CD4-positive, alpha-beta T cell treated with Interleukin-4 for 4 hours (primary cell): ENCODE data around the gene ENTPD8.
"Not testable (repeated sequence)": the region's sequence is repeated elsewhere in the genome, so short reads cannot be mapped to it uniquely, and the experiment has no call there.

Source experiments
- DNase-seq: peaks from one replicate; pipeline ENCODE4 v3.0.0-alpha.2; 2020

Gene ENTPD8

DNA sequence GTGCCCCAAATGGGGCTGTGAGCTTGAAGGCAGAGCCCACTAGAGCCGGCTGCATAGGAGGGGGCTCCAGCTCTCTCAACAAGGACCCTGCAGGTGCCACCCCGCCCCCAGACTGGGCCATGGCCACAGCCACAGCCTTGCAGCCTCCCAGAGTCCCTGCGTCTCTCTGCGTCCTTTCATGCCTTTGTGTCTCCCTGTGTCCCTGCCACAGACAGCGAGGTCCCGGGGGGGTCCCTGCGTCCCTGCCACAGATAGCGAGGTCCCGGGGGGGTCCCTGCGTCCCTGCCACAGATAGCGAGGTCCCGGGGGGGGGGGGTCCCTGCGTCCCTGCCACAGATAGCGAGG, 11.6 kb downstream of the ENTPD8 start:
- DNase-seq: no peak

- no peak for DNase-seq
Observed at GRCh38 chr9:137428841-137429545, 12.2 kb downstream of the ENTPD8 start.

- DNase-seq: no peak
Observed at GRCh38 chr9:137428311-137428630, 12.9 kb downstream of the ENTPD8 start.

- DNase-seq: no peak
Observed at GRCh38 chr9:137427454-137428310, 13.5 kb downstream of the ENTPD8 start.

DNA sequence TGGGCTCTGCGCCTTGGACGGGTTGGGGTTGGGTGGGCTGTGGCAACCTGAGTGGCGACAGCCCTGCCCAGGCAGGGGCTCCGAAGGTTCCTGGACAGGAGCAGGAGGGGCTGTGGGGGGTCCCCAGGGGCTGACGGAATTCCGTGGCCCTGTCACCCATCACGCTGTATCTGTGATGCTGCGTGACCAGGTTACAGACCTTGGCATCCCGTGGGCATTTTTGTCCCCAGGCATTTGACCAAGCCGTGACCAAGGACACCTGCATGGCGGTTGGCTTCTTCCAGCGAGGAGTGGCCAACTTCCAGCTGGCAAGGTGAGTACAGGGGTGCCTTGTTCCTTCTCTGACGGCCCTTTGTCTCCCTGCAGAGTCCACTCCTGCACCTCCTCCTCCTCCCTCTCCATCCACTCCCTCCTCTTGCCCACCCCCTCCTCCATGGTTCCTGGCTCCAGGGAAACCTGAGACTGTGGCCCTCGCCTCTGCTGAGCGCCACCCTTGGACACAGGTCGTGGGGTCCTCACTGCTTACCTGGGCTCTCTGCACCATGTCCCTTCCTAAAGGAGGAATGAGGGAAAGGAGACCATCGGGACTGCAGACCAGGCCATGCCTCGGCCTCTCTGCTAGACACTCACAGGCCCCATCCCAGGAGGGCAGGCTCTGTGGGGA, 15.0 kb downstream of the ENTPD8 start:
- DNase-seq: no peak

DNA sequence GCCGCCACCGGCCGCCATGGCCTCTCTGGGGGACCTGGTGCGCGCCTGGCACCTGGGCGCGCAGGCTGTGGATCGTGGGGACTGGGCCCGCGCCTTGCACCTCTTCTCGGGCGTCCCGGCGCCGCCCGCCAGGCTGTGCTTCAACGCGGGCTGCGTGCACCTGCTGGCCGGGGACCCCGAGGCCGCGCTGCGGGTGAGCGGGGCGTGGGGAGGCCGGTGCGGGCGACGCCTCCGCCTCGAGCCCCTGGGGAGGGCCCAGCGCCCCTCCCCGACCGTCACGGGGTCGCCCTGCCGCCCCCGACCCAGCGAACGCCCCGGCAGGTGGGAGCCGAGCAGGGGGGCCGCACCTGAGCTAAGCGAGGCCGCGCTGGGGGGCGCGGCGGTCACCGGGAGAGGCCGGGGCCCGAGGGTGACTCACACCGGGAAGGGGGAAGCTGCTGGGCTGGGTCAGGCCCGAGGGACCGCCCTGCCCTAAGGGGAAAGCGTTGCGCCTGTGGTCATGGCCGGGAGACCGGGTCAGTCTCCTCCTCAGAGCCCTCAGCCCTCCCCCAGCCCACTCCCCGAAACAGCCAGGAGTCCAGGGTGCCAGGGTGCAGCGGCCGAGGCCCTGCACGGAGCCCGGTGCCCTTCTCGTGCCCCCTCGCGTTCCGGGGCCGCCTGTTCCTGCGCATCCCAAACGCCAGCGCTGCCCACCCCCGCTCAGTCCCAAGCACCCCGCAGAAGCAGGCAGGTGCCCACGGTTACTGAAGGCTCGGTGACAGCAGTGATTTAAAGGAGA, 17.5 kb downstream of the ENTPD8 start:
- DNase-seq: no peak

DNA sequence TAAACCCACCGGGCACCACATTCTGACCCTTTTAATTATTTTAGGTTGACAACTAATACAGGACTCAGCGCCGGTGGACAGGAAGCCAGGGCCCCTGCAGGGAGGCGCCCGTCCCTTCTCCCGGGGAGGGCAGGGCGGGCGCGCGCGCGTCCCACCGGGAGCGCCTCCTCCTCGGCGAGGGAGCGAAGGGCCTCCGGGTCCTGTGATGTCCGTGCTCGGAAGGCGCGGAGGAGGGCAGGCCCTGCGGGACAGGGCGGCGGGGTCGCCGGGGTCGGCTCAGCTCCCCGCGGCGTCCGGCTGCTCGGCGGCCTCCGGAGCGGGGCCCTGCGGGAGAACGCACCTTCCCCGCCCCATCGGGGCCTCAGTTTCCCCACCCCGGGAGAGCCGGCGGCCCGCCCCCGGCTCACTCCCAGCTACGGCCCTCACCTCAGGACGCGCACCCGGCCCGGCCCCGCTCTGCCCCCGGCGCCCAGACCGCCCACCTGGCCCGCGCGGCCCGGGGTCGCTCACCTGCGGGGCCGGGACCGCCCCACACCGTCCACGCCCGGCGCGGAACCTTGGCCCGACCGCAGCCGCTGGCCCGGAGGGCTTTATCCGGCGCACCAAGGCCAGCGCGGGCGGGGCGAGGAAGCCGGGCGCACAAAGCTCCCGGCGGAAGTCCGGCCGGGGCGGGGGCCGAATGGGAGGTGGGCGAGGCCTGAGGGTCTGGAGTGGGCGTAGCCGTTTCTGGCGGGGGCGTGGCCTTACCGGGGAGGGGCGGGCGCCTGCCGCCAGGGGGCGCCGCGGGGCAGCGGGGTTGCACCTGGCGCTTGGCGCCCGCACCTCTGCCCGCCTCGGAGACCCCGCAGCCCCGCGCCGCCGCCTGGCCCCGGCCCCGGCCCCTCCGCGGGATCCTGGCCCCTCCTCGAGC, 18.3 kb downstream of the ENTPD8 start, which contains the start of the genes EXD3 and NOXA1:
EXD3 (minus strand) TSS at position 559 of the 910 bp plus-strand sequence. CDS start 27,805 bp downstream, outside the sequence.
NOXA1 (plus strand) TSS at position 790 of the 910 bp plus-strand sequence. CDS start 137 bp downstream, outside the sequence.
- DNase-seq: peak; percentile 89

- DNase-seq: no peak
Observed at GRCh38 chr9:137421838-137422603, 19.1 kb downstream of the ENTPD8 start.

- DNase-seq: no peak
Observed at GRCh38 chr9:137417161-137418021, 23.8 kb downstream of the ENTPD8 start.

- DNase-seq: no peak
Observed at GRCh38 chr9:137416563-137417151, 24.5 kb downstream of the ENTPD8 start.

DNA sequence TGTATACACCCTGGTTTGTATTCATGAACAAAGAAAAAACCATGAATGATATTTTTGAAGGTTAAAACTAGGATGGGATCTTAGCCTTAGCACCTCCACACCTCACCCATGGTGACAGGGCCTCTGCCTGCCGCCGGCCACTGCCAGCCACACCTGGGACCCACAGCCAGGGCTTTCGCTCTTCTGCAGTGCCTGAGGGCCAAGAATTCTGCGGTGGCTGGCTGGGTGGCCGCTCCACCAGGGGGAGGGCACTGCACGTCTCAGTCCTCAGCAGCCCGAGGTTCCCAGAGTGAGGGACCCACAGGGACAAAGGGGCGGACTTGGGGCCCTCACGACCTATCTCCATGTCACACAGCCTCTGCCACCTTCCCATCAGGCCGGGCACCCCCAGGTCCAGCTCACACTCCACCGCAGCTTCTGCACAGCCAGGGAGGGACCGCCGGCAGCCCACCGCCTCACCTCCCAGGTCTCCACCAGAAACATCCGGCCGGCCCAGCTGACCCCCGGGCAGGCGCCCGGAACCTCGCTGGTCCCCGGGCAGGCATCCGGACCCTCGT, 25.1 kb downstream of the ENTPD8 start:
- no peak for DNase-seq

GRCh38 chr9:137415451-137415850, 25.7 kb downstream of the ENTPD8 start:
- no peak for DNase-seq

GRCh38 chr9:137412431-137412830, 28.7 kb downstream of the ENTPD8 start:
- no peak for DNase-seq

DNA sequence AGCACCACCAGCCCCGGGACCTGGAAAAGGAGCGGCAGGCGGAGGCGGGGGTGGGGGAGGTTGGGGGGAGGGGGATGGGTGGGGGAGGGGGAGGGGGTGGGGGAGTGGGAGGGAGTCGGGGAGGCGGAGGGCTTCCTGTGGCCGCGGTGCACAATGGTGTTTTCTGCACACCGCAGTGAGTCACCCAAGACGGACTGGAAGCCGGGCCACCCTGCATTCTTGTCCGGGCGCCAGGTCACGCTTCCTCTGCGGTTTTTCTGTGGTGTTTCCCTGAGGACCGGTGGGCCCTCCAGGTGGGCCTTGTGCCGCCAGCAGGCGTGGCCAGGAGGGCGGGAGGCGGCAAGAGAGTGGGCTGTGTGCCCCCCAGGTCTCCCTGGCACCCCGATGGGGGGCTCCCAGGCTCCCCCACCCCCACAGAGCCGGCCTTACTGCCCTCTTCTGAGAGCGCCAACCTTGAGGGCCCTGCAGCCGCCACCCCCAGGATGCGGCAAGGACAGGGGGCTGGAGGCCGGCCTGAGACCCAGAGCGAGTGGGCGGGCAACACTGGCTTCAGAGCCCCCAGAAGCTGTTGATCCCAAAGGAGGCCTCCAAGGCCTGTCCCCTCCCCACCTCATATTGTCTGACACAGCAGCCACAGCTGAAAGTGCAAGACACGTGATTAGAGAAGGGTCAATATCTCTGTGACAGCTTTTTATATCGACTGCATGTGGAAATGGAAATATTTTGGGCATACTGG, 29.3 kb downstream of the ENTPD8 start:
- DNase-seq: peak; percentile 45

DNA sequence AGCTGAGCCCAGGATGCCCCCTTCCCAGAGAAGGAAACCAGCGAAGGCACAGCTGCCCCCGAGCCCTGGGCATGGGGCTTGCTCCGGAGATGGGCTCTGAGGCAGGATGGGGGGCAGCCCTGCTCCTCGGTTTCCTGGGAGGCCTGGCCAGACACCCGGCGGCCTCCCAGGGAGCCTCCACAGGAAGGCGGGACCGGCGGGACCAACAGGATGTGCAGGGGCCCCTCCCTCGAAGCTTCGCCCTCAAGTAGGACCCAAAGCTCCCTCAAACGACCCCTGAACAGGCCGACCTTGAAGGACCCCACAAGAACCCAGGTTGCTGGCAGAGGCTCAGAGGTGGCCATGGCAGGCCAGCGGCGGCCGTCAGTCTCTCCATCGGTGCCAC, 29.9 kb downstream of the ENTPD8 start:
- no peak for DNase-seq

GRCh38 chr9:137410891-137411249, 30.3 kb downstream of the ENTPD8 start:
- no peak for DNase-seq

- not testable (repeated sequence) for DNase-seq
Observed at GRCh38 chr9:137410236-137410890, 30.8 kb downstream of the ENTPD8 start.

- no peak for DNase-seq
Observed at GRCh38 chr9:137409515-137409914, 31.6 kb downstream of the ENTPD8 start.
